IMR-90 (cell line): ENCODE measurements around the gene PHLDB1. TPM values are rescaled to one million over a fixed set of nuclear protein-coding genes. Genes with fewer than 3 reads are reported as not detected.

Experiments used
- ATAC-seq: fragments of 200-7000 bp; cut with Tn5 transposase; 2 replicates; pipeline ENCODE4 v1.9.1; 2020; ENCODE audit warnings: low read depth, mild to moderate bottlenecking, moderate library complexity
- BruUV-seq: library from RNA; stranded (reverse); fragments of 400-500 nt; replicated peaks from 2 replicates; lab custom pipeline; 2021; lab: Mats Ljungman, UMichigan
- CTCF ChIA-PET: fragments of 300-600 bp; formaldehyde crosslinking; extraction: SDS; loops from one replicate; lab custom pipeline; 2021; ENCODE audit warnings: antibody characterized with exemption; lab: Yijun Ruan, JAX
- POLR2A ChIA-PET: fragments of 300-600 bp; sonication (Branson Sonifier 250); formaldehyde crosslinking; loops from one replicate; lab custom pipeline; 2022; ENCODE audit warnings: antibody characterized with exemption; ENCODE audit not compliant: unreplicated experiment; lab: Charles Lee
- DNase-seq: peaks from one replicate; pipeline ENCODE4 v3.0.0; 2013
- H2AFZ ChIP-seq: replicated peaks from 2 replicates; pipeline ENCODE3; 2013; ENCODE audit warnings: low read length, mild to moderate bottlenecking; ENCODE audit not compliant: poor library complexity
- H2AK5ac ChIP-seq: 2 replicates; pipeline ENCODE4 v1.6.1; 2013; ENCODE audit warnings: low read depth, low read length, inconsistent platforms
- H2AK9ac ChIP-seq: replicated peaks from 2 replicates; pipeline ENCODE3; 2013; ENCODE audit warnings: mild to moderate bottlenecking, low read depth, low read length, moderate library complexity; ENCODE audit not compliant: poor library complexity
- H2BK120ac ChIP-seq: 2 replicates; pipeline ENCODE4 v1.6.1; 2013; ENCODE audit warnings: low read depth, low read length, inconsistent platforms
- H2BK15ac ChIP-seq: 3 replicates; pipeline ENCODE4 v1.6.1; 2013; ENCODE audit warnings: low read depth, low read length, inconsistent platforms
- H2BK20ac ChIP-seq: 2 replicates; pipeline ENCODE4 v1.6.1; 2013; ENCODE audit warnings: low read depth, mild to moderate bottlenecking, inconsistent platforms, low read length, moderate library complexity
- H2BK5ac ChIP-seq: 2 replicates; pipeline ENCODE4 v1.6.1; 2013; ENCODE audit warnings: mild to moderate bottlenecking, low read depth, low read length, inconsistent platforms; ENCODE audit not compliant: poor library complexity, severe bottlenecking
- H3K14ac ChIP-seq: replicated peaks from 2 replicates; pipeline ENCODE4 v1.6.1; 2013; ENCODE audit warnings: low read depth, low read length, inconsistent platforms
- H3K18ac ChIP-seq: 2 replicates; pipeline ENCODE4 v1.6.1; 2013; ENCODE audit warnings: low read depth, low read length, control low read depth
- H3K23ac ChIP-seq: 2 replicates; pipeline ENCODE4 v1.6.1; 2013; ENCODE audit warnings: low read depth, low read length, inconsistent platforms
- H3K27ac ChIP-seq: 2 replicates; pipeline ENCODE4 v1.5.1; 2013; ENCODE audit warnings: mild to moderate bottlenecking, control low read depth, low read length; ENCODE audit not compliant: insufficient read depth
- H3K27me3 ChIP-seq: 2 replicates; pipeline ENCODE4 v1.6.1; 2013; ENCODE audit warnings: low read length; ENCODE audit not compliant: control insufficient read depth, insufficient read depth
- H3K36me3 ChIP-seq: 2 replicates; pipeline ENCODE4 v1.6.1; 2013; ENCODE audit warnings: low read length, mixed read lengths; ENCODE audit not compliant: control insufficient read depth, insufficient read depth
- H3K4ac ChIP-seq: 2 replicates; pipeline ENCODE4 v1.6.1; 2013; ENCODE audit warnings: low read depth, low read length, inconsistent platforms
- H3K4me1 ChIP-seq: 2 replicates; pipeline ENCODE4 v1.6.1; 2013; ENCODE audit warnings: low read length, mixed read lengths; ENCODE audit not compliant: control insufficient read depth, insufficient read depth
- H3K4me2 ChIP-seq: 2 replicates; pipeline ENCODE4 v1.6.1; 2013; ENCODE audit warnings: low read depth, mild to moderate bottlenecking, control low read depth, low read length, moderate library complexity
- H3K4me3 ChIP-seq: 2 replicates; pipeline ENCODE4 v1.5.1; 2013; ENCODE audit warnings: low read depth, mild to moderate bottlenecking, control low read depth, low read length, moderate library complexity; ENCODE audit not compliant: insufficient read depth
- H3K56ac ChIP-seq: 2 replicates; pipeline ENCODE4 v1.6.1; 2013; ENCODE audit warnings: low read length, inconsistent platforms; ENCODE audit not compliant: insufficient read depth; ENCODE audit errors: extremely low read depth
- H3K79me1 ChIP-seq, 2 experiments: 2 replicates each; pipeline ENCODE4 v1.6.1; 2013; ENCODE audit warnings: low read length in 2 of 2, inconsistent platforms in 1 of 2, low read depth in 1 of 2
- H3K9ac ChIP-seq: 2 replicates; pipeline ENCODE4 v1.6.1; 2013; ENCODE audit warnings: low read depth, low read length, control low read depth
- H3K9me1 ChIP-seq: 2 replicates; pipeline ENCODE4 v1.6.1; 2013; ENCODE audit warnings: low read length, inconsistent platforms; ENCODE audit not compliant: insufficient read depth
- H3K9me3 ChIP-seq: 2 replicates; pipeline ENCODE4 v1.6.1; 2013; ENCODE audit warnings: low read length; ENCODE audit not compliant: control insufficient read depth, insufficient read depth
- H4K20me1 ChIP-seq: 2 replicates; pipeline ENCODE4 v1.6.1; 2013; ENCODE audit warnings: low read length, inconsistent platforms; ENCODE audit not compliant: insufficient read depth
- H4K5ac ChIP-seq: 2 replicates; pipeline ENCODE4 v1.6.1; 2013; ENCODE audit warnings: mild to moderate bottlenecking, low read depth, low read length, control low read depth
- H4K8ac ChIP-seq, 2 experiments: 2 replicates each; pipeline ENCODE4 v1.6.1; 2013; ENCODE audit warnings: low read depth in 2 of 2, low read length in 2 of 2, control low read depth in 1 of 2, inconsistent platforms in 1 of 2
- H4K91ac ChIP-seq: 2 replicates; pipeline ENCODE4 v1.6.1; 2013; ENCODE audit warnings: low read depth, low read length, inconsistent platforms; ENCODE audit not compliant: insufficient read depth
- BHLHE40 ChIP-seq: fragments of 150-350 bp; IDR thresholded peaks from 2 replicates; pipeline ENCODE4 v1.6.1; 2016; ENCODE audit warnings: mild to moderate bottlenecking, low read depth, low read length
- CEBPB ChIP-seq: IDR thresholded peaks from 2 replicates; pipeline ENCODE4 v1.6.1; 2012; ENCODE audit warnings: low read depth, low read length, improper control_type of control experiment
- CHD1 ChIP-seq: IDR thresholded peaks from 2 replicates; pipeline ENCODE4 v1.6.1; 2012; ENCODE audit warnings: low read depth, low read length, improper control_type of control experiment
- ELK1 ChIP-seq: fragments of 150-350 bp; IDR thresholded peaks from 2 replicates; pipeline ENCODE4 v1.6.1; 2016; ENCODE audit warnings: low read depth, mild to moderate bottlenecking, low read length, moderate library complexity, borderline replicate concordance
- FOS ChIP-seq: fragments of 150-350 bp; IDR thresholded peaks from 2 replicates; pipeline ENCODE4 v1.6.1; 2016; ENCODE audit warnings: low read depth, low read length
- MAFK ChIP-seq: IDR thresholded peaks from 2 replicates; pipeline ENCODE4 v1.6.1; 2012; ENCODE audit warnings: low read depth, low read length, improper control_type of control experiment
- MAZ ChIP-seq: IDR thresholded peaks from 2 replicates; pipeline ENCODE4 v1.6.1; 2012; ENCODE audit warnings: low read depth, mild to moderate bottlenecking, low read length, improper control_type of control experiment, moderate library complexity, borderline replicate concordance
- MXI1 ChIP-seq: IDR thresholded peaks from 2 replicates; pipeline ENCODE4 v1.6.1; 2012; ENCODE audit warnings: low read depth, mild to moderate bottlenecking, low read length, moderate library complexity, borderline replicate concordance
- NFE2L2 ChIP-seq: fragments of 150-350 bp; IDR thresholded peaks from 2 replicates; pipeline ENCODE4 v1.6.1; 2016; ENCODE audit warnings: low read depth, mild to moderate bottlenecking, low read length
- RCOR1 ChIP-seq: IDR thresholded peaks from 2 replicates; pipeline ENCODE4 v1.6.1; 2012; ENCODE audit warnings: mild to moderate bottlenecking, low read length, improper control_type of control experiment; ENCODE audit not compliant: insufficient replicate concordance
- RFX5 ChIP-seq: IDR thresholded peaks from 2 replicates; pipeline ENCODE4 v1.8.0; 2012; ENCODE audit warnings: low read depth, mild to moderate bottlenecking, low read length, moderate library complexity
- SMC3 ChIP-seq: fragments of 150-350 bp; IDR thresholded peaks from 2 replicates; pipeline ENCODE4 v1.6.1; 2016; ENCODE audit warnings: low read depth, mild to moderate bottlenecking, antibody characterized with exemption, low read length, moderate library complexity
- WGBS, 2 experiments: methylation state at CpG; one replicate each; pipeline versions ENCODE4 v1.1.5 to v1.1.7; 2013; ENCODE audit warnings: missing lambda C conversion rate in 2 of 2; ENCODE audit not compliant: insufficient read length in 1 of 2; ENCODE audit errors: extremely low coverage in 2 of 2; 5-methylcytosine and 5-hydroxymethylcytosine counted together
- dilution Hi-C: fragments of 300-500 bp; cut with HindIII; formaldehyde crosslinking; loops from one replicate; pipeline ENCODE4 v1.14.3; 2018; ENCODE audit warnings: low sequenced_read_pairs; ENCODE audit not compliant: unreplicated experiment
- in situ Hi-C: fragments of 300-500 bp; cut with MboI; formaldehyde crosslinking; loops from 3 replicates; pipeline ENCODE4 v1.14.3; 2019; ENCODE audit warnings: low sequenced_read_pairs, inconsistent platforms, mixed read lengths
- intact Hi-C: fragments of 100-400 bp; cut with micrococcal nuclease; formaldehyde crosslinking; loops from 2 replicates; pipeline ENCODE4 v1.10.0; 2022
- polyA plus RNA-seq, 3 experiments: library from polyadenylated mRNA; depleted of rRNA; stranded (reverse); fragments of >200 nt; gene quantifications; 2 replicates each; pipeline ENCODE4 v1.2.3, GENCODE V29; 2012; ENCODE audit warnings: low replicate concordance in 1 of 3
- total RNA-seq: library from RNA; depleted of rRNA; stranded (reverse); fragments of >200 nt; gene quantifications from 2 replicates; pipeline ENCODE4 v1.2.3, GENCODE V29; 2012
- TF ChIP-seq, protein P1 (sequence below): conservative IDR thresholded peaks from 2 replicates; pipeline ENCODE4 v1.5.1; 2012; ENCODE audit warnings: mild to moderate bottlenecking, low read depth, low read length, improper control_type of control experiment

The PHLDB1 gene
- total and polyA plus RNA-seq, 2 of the 4 experiments (the other 2 are of a cell fraction), result 40.0 to 90.4 TPM

DNA sequence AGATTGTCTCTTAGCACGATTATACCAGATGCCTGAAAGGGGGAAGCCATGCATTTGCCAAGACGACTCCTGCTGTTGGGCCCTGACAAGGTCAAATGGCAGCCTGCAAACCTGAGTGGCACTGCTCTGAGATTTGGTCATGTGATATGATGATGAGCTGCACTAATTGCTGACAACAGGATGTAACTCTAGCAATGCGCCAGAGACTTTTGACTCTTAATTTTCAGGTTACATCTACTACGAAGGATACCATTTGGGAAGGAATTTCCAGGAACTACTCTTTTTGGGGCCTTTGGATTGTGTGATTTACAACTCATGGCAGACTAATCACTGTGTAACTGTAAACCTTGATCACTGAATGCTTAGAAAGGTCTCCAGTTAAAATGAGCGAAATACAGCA lies 59.0 kb downstream of the PHLDB1 start:
- in situ Hi-C loops (no loop called here), dilution Hi-C loops (no loop called here), intact Hi-C loops (no loop called here)
- no peak overlapping the region for H4K5ac ChIP-seq
- no peak overlapping the region for H3K18ac ChIP-seq
- H3K79me1 ChIP-seq, result no peaks in the 10 kb centered on the region
- 0 out of 2 replicates have a peak, but pooled peaks cover 3% of the 10 kb centered on the region for H3K9me1 ChIP-seq
- ATAC-seq (no peak), DNase-seq (no peak)
- no peaks in the 10 kb centered on the region for H3K27me3 ChIP-seq
- H3K56ac ChIP-seq, result no peak overlapping the region
- H2AK9ac ChIP-seq, result no peak overlapping the region
- H2AFZ ChIP-seq, result no peak overlapping the region
- H2BK120ac ChIP-seq, result no peak overlapping the region
- no peak overlapping the region for H3K4ac ChIP-seq
- H3K36me3 ChIP-seq, result no peaks in the 10 kb centered on the region
- no peak overlapping the region for H3K23ac ChIP-seq
- no peak overlapping the region for H2BK15ac ChIP-seq
- TF ChIP-seq MXI1 (no peak), MAFK (no peak), CEBPB (no peak), FOS (no peak), RFX5 (no peak), ELK1 (no peak), MAZ (no peak), RCOR1 (no peak), CHD1 (no peak), SMC3 (no peak), BHLHE40 (no peak), NFE2L2 (no peak)
- TF ChIP-seq, protein P1, sequence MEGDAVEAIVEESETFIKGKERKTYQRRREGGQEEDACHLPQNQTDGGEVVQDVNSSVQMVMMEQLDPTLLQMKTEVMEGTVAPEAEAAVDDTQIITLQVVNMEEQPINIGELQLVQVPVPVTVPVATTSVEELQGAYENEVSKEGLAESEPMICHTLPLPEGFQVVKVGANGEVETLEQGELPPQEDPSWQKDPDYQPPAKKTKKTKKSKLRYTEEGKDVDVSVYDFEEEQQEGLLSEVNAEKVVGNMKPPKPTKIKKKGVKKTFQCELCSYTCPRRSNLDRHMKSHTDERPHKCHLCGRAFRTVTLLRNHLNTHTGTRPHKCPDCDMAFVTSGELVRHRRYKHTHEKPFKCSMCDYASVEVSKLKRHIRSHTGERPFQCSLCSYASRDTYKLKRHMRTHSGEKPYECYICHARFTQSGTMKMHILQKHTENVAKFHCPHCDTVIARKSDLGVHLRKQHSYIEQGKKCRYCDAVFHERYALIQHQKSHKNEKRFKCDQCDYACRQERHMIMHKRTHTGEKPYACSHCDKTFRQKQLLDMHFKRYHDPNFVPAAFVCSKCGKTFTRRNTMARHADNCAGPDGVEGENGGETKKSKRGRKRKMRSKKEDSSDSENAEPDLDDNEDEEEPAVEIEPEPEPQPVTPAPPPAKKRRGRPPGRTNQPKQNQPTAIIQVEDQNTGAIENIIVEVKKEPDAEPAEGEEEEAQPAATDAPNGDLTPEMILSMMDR, result no peak
- no peak overlapping the region for H4K8ac ChIP-seq
- no peak overlapping the region for H3K4me3 ChIP-seq
- peaks cover 2% of the 10 kb centered on the region; the same call in 1 of the 2 replicates for H3K9me3 ChIP-seq
- CTCF ChIA-PET, result interaction anchor here (0.6 to 0.7 kb wide), 2 partner anchors 18 to 199 kb away, joined by 3 read pairs; no protein-coding TSS in a partner anchor
- no peak overlapping the region for H3K4me2 ChIP-seq
- H4K91ac ChIP-seq, result no peak overlapping the region
- H3K14ac ChIP-seq, result no peak overlapping the region
- no peak overlapping the region for H3K9ac ChIP-seq
- 72% methylated on average over 2 of the region's 5 CpGs; no CpG with 5 or more reads in 1 of the 2 experiments for WGBS, 2 experiments
- H2BK5ac ChIP-seq, result no peak overlapping the region
- POLR2A ChIA-PET, result no interaction called here
- 0 out of 2 replicates have a peak, but pooled peaks cover 3% of the 10 kb centered on the region for H4K20me1 ChIP-seq
- no peak overlapping the region for H3K27ac ChIP-seq
- no TSS peak for BruUV-seq
- H2BK20ac ChIP-seq, result no peak overlapping the region
- no peak overlapping the region for H2AK5ac ChIP-seq
- H3K4me1 ChIP-seq, result no peaks in the 10 kb centered on the region
